Measurements from ENCODE around the gene OR51B5. TPM values are rescaled to one million over a fixed set of nuclear protein-coding genes. Genes with fewer than 3 reads are reported as not detected.

Gene OR51B5
- polyA plus RNA-seq, 1 donor (not counting 4 experiments of a cell fraction or from before 2014, with no cell fraction given): not detected

DNA sequence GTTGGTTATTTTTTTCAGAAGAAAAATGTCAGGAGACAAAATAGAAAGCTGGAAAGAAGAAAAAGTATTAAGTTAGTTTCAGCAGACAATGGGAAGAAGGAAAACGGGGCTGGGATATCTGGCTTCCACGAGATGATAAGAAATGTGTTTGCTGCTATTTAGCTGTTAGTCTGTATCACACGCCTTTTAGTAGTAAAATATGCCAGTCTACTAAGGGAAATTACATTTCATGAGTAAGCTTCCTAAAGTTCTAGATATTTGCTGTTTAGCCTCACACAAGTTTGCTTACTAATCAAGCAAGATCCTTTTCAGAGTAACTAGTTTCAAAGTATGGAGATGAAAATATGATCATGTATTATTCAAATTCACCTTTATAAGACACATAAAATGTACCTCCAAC lies 43.1 kb downstream of the OR51B5 start:
- FAIRE-seq: no peak
- Histone ChIP-seq H3K9me1 (ENCODE audit: control insufficient read depth, extremely low read depth, insufficient read depth, low read length) (no peaks in the 10 kb centered on the region), H3K79me2 (ENCODE audit: control insufficient read depth, insufficient read depth, low read length) (no peaks in the 10 kb centered on the region), H2AFZ (ENCODE audit: control insufficient read depth, low read length) (no peak overlapping the region), H4K20me1 (ENCODE audit: control insufficient read depth, extremely low read depth, insufficient read depth, low read length) (no peaks in the 10 kb centered on the region), H3K9me3 (ENCODE audit: control insufficient read depth, low read depth, low read length) (no peaks in the 10 kb centered on the region), H3K4me3 (ENCODE audit: control insufficient read depth in 2 of 3, extremely low read depth in 1 of 3, insufficient read depth in 2 of 3, low read depth in 1 of 3, low read length in 3 of 3) (no peak overlapping the region), H3K9ac (ENCODE audit: control insufficient read depth, extremely low read depth, insufficient read depth, low read length) (no peak overlapping the region), H3K27me3 (ENCODE audit: control insufficient read depth, extremely low read depth, insufficient read depth, low read length) (no peaks in the 10 kb centered on the region), H3K27ac (ENCODE audit: control insufficient read depth, insufficient read depth, low read length) (no peak overlapping the region), H3K4me2 (ENCODE audit: control insufficient read depth, extremely low read depth, insufficient read depth, low read depth, low read length) (no peak overlapping the region), H3K36me3 (ENCODE audit: control insufficient read depth in 2 of 2, extremely low read depth in 1 of 2, insufficient read depth in 2 of 2, low read length in 2 of 2) (no peaks in the 10 kb centered on the region), H3K4me1 (ENCODE audit: control insufficient read depth, extremely low read depth, insufficient read depth, low read length) (no peaks in the 10 kb centered on the region)
- TF ChIP-seq EZH2 (IDR thresholded peaks at IDR 0.05; ENCODE audit: low read length): no peak
- TF ChIP-seq, protein P1, sequence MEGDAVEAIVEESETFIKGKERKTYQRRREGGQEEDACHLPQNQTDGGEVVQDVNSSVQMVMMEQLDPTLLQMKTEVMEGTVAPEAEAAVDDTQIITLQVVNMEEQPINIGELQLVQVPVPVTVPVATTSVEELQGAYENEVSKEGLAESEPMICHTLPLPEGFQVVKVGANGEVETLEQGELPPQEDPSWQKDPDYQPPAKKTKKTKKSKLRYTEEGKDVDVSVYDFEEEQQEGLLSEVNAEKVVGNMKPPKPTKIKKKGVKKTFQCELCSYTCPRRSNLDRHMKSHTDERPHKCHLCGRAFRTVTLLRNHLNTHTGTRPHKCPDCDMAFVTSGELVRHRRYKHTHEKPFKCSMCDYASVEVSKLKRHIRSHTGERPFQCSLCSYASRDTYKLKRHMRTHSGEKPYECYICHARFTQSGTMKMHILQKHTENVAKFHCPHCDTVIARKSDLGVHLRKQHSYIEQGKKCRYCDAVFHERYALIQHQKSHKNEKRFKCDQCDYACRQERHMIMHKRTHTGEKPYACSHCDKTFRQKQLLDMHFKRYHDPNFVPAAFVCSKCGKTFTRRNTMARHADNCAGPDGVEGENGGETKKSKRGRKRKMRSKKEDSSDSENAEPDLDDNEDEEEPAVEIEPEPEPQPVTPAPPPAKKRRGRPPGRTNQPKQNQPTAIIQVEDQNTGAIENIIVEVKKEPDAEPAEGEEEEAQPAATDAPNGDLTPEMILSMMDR (optimal IDR thresholded peaks at IDR 0.05 in 1 of 3, IDR thresholded peaks at IDR 0.05 in 1 of 3, conservative IDR thresholded peaks at IDR 0.05 in 1 of 3; ENCODE audit: extremely low read depth in 1 of 3, insufficient read depth in 2 of 3, low read length in 3 of 3): no peak
- dilution Hi-C loops (cut with MboI; ENCODE audit: extremely low pct_ligation_motif_present, low sequenced_read_pairs): no loop called here
- DNase-seq (ENCODE audit: low read depth, low spot score): no peak

DNA sequence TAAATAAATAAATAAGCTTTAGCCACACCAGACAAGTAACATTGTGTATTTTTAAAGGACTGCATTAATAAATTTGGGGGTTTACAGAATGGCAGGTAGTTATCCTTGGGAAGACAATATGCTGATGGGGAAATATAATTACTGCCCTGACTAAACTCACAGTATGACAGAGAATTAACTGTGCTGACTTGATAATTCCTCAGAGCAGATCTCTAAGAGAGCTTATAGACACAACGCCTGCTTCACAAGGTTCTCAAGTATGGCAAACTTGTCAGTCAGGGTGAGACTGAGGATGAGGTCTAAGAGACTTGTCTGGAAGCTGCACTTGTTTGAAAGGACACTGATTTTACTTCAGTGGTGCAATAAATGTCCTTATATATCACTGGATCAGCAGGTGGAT lies 44.9 kb downstream of the OR51B5 start:
- Histone ChIP-seq H3K4me2 (ENCODE audit: control insufficient read depth, extremely low read depth, insufficient read depth, low read depth, low read length) (no peak overlapping the region), H2AFZ (ENCODE audit: control insufficient read depth, low read length) (no peak overlapping the region), H4K20me1 (ENCODE audit: control insufficient read depth, extremely low read depth, insufficient read depth, low read length) (no peaks in the 10 kb centered on the region), H3K4me1 (ENCODE audit: control insufficient read depth, extremely low read depth, insufficient read depth, low read length) (no peaks in the 10 kb centered on the region), H3K27ac (ENCODE audit: control insufficient read depth, insufficient read depth, low read length) (no peak overlapping the region), H3K27me3 (ENCODE audit: control insufficient read depth, extremely low read depth, insufficient read depth, low read length) (no peaks in the 10 kb centered on the region), H3K4me3 (ENCODE audit: control insufficient read depth in 2 of 3, extremely low read depth in 1 of 3, insufficient read depth in 2 of 3, low read depth in 1 of 3, low read length in 3 of 3) (no peak overlapping the region), H3K79me2 (ENCODE audit: control insufficient read depth, insufficient read depth, low read length) (no peaks in the 10 kb centered on the region), H3K9me1 (ENCODE audit: control insufficient read depth, extremely low read depth, insufficient read depth, low read length) (no peaks in the 10 kb centered on the region), H3K9ac (ENCODE audit: control insufficient read depth, extremely low read depth, insufficient read depth, low read length) (no peak overlapping the region), H3K9me3 (ENCODE audit: control insufficient read depth, low read depth, low read length) (no peaks in the 10 kb centered on the region), H3K36me3 (ENCODE audit: control insufficient read depth in 2 of 2, extremely low read depth in 1 of 2, insufficient read depth in 2 of 2, low read length in 2 of 2) (no peaks in the 10 kb centered on the region)
- dilution Hi-C loops (cut with MboI; ENCODE audit: extremely low pct_ligation_motif_present, low sequenced_read_pairs): no loop called here
- TF ChIP-seq, protein P1 (optimal IDR thresholded peaks at IDR 0.05 in 1 of 3, IDR thresholded peaks at IDR 0.05 in 1 of 3, conservative IDR thresholded peaks at IDR 0.05 in 1 of 3; ENCODE audit: extremely low read depth in 1 of 3, insufficient read depth in 2 of 3, low read length in 3 of 3): no peak
- TF ChIP-seq EZH2 (IDR thresholded peaks at IDR 0.05; ENCODE audit: low read length): no peak
- FAIRE-seq (no peak), DNase-seq (ENCODE audit: low read depth, low spot score) (no peak)
